8988T (cell line): ENCODE data around the gene AGER.

Experiments used
- DNase-seq: peaks from one replicate; pipeline ENCODE4 v3.0.0; 2011

Gene AGER

GRCh38 chr6:32167761-32168262 lies 16.2 kb downstream of the AGER start:
- DNase-seq: no peak

- DNase-seq: no peak
These were observed 16.8 kb downstream of the AGER start for GRCh38 chr6:32167154-32167760.

- no peak for DNase-seq
These were observed 17.5 kb downstream of the AGER start for GRCh38 chr6:32166411-32167061.

- no peak for DNase-seq
These were observed 19.8 kb downstream of the AGER start, which contains the start of gene EGFL8 for GRCh38 chr6:32164295-32164694. Gene EGFL8 (plus strand): TSS chr6:32164595. CDS start chr6:32166166, 1,571 bp downstream.

- DNase-seq: no peak
These were observed 20.3 kb downstream of the AGER start for GRCh38 chr6:32163559-32164258.

- DNase-seq: no peak
These were observed 26.0 kb downstream of the AGER start for GRCh38 chr6:32158052-32158451.

- DNase-seq: no peak
These were observed 27.2 kb downstream of the AGER start for GRCh38 chr6:32156891-32157290.

GRCh38 chr6:32154514-32155161 lies 29.4 kb downstream of the AGER start:
- peak; percentile 75 for DNase-seq

GRCh38 chr6:32153564-32154513 lies 30.2 kb downstream of the AGER start, which contains the start of gene PPT2:
Gene PPT2 (plus strand): TSS chr6:32154141. CDS start chr6:32154595, 454 bp downstream.
- DNase-seq: peak; percentile 89

- DNase-seq: no peak
These were observed 31.1 kb downstream of the AGER start for GRCh38 chr6:32152769-32153563.

- DNase-seq: no peak
These were observed 31.9 kb downstream of the AGER start, which contains the start of gene PRRT1 for GRCh38 chr6:32151863-32152768. Gene PRRT1 (minus strand): TSS chr6:32151939. CDS start chr6:32151827, 112 bp downstream.

- no peak for DNase-seq
These were observed 32.7 kb downstream of the AGER start for GRCh38 chr6:32151181-32151862.

GRCh38 chr6:32149932-32150870 lies 33.9 kb downstream of the AGER start:
- DNase-seq: no peak

GRCh38 chr6:32149092-32149755 lies 34.8 kb downstream of the AGER start:
- no peak for DNase-seq

GRCh38 chr6:32148289-32149091 lies 35.6 kb downstream of the AGER start:
- DNase-seq: no peak

GRCh38 chr6:32147401-32148132 lies 36.5 kb downstream of the AGER start:
- DNase-seq: no peak
